ENCODE results near the gene SLC25A23.
"Not testable (repeated sequence)": the region's sequence is repeated elsewhere in the genome, so short reads cannot be mapped to it uniquely, and the experiment has no call there.

- not testable (repeated sequence) for TF ChIP-seq POLR2A (IDR thresholded peaks at IDR 0.05; ENCODE audit: control extremely low read depth in 1 of 2, low read depth in 2 of 2, low read length in 2 of 2); JUND (IDR thresholded peaks at IDR 0.05; ENCODE audit: low read length); CTCF (IDR thresholded peaks at IDR 0.05; ENCODE audit: control extremely low read depth in 1 of 3, insufficient read depth in 1 of 3, low read depth in 1 of 3, low read length in 3 of 3); CHD2 (IDR thresholded peaks at IDR 0.05; ENCODE audit: low read length); PHF8 (conservative IDR thresholded peaks at IDR 0.05; ENCODE audit: low read depth, low read length); EZH2 (IDR thresholded peaks at IDR 0.05; ENCODE audit: low read depth, low read length, severe bottlenecking); SIX5 (IDR thresholded peaks at IDR 0.05; ENCODE audit: low read depth, low read length); CEBPB (IDR thresholded peaks at IDR 0.05; ENCODE audit: low read depth, low read length); YY1 (IDR thresholded peaks at IDR 0.05; ENCODE audit: low read depth, low read length); ATF3 (IDR thresholded peaks at IDR 0.05; ENCODE audit: insufficient read depth, low read depth, low read length); MAX (IDR thresholded peaks at IDR 0.05); TAF1 (IDR thresholded peaks at IDR 0.05; ENCODE audit: low read depth, low read length); KDM5A (IDR thresholded peaks at IDR 0.05; ENCODE audit: low read length)
Measured at GRCh38 chr19:6400062-6400944, 59.3 kb downstream of the SLC25A23 start.
